HG02571 (cell line): ENCODE results near the gene NTM.

Experiments
- ATAC-seq: cut with Tn5 transposase; IDR thresholded peaks from one replicate; pipeline ENCODE4 v1.9.1; 2021; ENCODE audit warnings: mild to moderate bottlenecking, moderate library complexity; ENCODE audit not compliant: unreplicated experiment

The NTM gene

DNA sequence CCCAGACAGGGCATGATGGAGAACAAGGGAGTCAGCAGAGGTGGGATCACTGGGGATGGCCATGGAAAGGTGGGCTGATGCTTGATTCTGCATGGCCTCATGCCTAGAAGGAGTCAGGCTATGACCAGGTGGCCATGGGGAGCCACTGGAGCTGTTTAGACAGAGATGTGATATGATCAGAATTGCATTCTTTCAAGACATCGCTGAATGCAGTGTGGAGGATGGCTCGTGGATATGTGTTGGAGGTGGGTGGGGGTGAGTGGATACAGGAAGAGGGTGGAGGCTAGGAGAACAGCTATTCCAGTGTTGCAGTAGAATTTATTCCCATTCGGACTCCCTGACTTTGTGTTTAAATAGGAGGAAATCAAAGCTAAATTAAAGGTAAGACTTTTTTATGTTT lies 841.1 kb downstream of the NTM start:
- no peak for ATAC-seq

DNA sequence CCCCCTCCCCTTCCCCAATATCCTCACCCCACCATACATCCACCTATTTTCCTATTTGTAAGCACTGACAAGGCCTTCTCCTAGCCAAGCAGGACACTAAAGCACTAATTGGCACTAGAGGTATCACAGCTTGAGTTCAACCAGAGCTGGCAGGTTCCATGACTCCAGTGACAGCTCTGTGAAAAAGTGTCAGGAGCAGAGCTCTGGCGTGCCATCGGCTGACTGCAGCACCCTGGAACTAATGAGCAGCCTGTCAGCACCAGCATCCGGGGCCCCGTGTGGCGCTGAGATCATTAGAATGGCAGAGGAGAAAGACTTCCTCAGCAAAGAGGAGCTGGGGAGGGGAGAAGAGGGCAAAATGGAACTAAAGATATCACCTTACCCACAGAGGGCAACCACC lies 847.4 kb downstream of the NTM start:
- ATAC-seq: no peak

DNA sequence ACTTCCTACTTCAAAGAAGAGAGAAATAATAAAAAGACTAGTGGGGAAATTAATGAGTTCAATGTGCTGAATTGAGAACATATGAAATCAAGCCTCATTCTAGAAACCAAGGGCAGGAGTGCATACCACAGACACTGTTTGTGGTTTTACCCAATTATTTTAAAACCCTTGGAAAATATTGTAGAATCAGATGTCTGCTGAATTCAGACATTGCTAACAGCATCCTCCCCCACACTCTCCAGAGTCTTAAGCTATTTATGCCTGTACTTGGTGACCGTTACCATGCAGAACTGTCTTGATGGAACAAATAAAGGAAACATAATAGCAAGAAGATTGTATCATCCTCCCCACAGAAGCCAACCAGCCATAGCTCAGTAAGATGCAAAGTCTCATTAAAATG lies 850.1 kb downstream of the NTM start:
- ATAC-seq: no peak

DNA sequence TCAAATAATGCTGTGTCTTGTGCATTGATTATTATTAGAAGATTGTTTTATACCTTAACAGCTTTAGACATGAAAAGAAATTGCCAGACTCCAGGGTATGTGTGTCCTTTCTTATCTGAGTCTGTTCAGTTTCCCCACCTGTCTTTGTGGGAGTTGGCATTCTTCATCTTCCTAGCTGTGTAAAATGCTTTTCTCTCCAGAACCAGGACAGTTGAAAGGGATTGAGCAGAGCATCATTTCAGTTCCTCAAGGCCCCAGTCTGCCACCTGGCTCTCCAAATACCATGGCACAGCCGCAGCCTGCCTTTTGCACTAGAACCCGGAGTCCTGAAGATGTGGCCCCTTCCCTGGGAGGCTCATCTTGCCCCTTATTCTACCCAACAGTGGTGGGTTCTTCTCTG lies 851.9 kb downstream of the NTM start:
- no peak for ATAC-seq

DNA sequence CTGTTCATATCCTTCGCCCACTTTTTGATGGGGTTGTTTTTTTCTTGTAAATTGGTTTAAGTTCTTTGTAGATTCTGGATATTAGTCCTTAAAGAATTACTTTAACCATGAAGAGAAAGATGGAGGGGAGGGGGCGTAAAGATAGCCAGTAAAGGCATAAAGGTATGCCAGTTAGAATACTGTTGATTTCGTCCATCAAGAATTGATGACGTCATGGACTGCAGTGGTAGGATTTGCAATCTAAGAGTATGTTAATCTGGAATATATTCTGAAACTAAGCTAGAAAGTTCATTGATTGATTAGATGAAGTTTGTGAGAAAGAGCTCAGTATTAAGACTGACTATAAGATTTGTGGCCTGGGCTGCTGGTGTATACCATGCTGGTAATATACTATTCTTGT lies 856.1 kb downstream of the NTM start:
- ATAC-seq: no peak

DNA sequence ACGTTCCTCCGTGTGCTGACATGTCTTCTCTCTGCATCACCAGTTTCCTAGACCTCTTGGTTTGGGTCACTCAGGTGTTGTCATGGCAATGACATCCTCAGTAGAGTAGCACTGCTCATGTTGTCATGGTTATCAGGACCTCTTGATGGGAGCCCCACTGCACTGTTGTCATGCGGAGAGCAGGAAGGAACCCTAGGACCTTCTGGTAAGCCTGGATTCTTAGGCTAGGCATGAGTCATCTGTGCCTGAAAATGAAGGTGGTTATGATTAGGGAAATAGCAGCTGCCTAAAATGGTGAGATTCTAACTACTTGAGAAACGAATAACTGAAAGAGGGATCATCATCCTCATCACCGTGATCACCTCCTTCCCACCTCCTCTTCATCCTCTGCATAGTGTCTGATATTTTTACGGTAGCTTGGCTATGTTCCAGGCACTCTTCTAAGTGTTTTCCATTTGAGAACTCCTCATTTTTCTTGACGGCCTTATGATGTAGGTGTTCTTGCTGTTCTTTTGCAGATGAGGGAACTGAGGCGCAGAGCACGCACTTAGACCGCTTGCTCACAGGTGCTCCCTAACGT lies 858.4 kb downstream of the NTM start:
- ATAC-seq: no peak

DNA sequence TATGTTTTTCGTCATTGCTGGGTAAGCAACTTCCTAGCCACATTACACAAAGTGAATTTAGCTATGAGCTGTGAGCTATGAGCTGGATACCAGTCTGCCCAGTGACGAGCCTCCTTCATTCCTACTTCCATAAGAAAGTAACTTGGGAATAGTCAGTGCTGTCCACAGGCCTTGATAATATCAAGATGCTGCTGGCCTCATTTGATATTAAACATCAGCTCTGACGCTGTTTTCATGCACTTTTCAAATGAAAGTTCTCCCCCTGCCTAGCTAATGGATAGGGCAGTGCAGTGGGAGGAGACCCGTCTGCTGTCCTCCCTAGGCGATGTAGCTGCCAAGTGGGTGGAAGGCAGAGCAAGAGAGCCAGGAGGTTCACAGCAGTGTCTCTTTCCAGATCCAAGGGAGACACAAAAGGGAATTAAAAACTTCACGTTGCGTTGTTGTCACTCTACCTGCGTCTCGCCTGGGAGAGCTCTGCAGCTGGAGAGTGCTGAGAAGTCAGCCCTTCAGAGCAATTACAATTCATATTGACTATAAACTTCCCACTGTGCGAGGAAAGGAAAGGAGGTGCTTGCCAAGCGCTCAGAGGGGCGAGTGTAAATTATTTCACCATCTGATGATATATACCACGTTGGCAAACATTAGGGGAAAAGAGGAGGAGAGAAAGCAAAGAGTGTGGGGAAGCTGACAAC lies 861.4 kb downstream of the NTM start:
- no peak for ATAC-seq

DNA sequence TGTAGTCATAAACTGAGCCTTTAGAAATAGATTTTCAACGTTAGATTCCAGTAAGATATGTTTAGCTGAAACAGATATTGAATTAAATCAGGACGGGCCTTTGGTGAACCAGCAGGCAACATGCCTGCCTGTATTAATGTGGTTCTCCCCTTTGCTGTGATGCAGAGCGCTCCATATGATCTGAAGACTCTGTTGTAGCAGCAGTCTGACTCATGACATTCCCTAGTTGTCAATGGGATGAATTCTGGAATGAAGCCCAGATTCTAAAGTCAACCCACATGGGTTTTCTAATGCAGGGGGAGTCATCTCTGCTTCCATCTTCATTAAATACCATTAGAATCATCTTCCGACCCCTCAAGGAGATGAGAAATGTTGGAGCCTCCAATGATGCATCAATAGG lies 864.5 kb downstream of the NTM start:
- no peak for ATAC-seq

DNA sequence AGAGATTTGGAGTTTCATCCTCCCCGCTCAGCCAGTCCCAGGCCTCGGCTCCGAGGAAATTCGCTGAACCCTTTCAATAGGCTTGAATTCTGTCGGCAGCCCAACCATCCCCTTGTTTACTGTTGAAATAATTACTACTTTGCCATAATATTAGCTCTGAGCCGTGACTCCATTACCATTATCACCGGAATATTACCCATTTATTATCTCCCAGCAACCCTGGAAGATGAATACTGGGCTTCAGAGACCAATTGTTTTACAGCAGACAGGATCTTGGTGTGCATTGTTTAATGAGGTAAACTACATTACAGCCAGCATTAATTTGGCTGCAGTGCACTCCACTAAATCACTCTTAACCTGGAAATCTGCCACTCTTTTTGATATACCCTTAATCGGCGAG lies 867.4 kb downstream of the NTM start:
- no peak for ATAC-seq

DNA sequence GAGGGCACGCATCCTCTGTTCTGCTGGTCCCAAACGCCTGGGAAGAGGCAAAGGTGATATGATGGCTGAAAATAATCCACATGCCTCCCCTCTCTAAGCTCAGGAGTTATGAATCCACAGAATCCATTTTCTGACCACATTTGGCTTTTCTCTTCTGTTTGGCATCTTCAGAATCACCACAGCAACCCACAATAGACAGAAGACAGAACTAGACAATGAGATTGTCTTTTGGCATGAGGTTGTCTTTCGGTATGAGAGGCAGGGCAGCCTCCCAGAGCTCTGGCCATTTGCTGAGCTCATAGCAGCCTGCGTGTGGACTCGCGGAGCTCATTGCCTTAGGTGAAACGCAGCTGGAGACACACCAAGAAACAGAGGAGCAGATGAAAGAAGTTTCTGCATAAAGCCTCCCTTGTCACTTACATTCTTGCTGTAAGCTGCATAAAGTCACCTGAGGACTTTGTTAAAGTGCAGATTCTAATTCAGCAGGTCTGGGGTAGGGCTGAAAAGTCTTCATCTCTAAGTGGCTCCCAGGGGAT lies 868.0 kb downstream of the NTM start:
- no peak for ATAC-seq

DNA sequence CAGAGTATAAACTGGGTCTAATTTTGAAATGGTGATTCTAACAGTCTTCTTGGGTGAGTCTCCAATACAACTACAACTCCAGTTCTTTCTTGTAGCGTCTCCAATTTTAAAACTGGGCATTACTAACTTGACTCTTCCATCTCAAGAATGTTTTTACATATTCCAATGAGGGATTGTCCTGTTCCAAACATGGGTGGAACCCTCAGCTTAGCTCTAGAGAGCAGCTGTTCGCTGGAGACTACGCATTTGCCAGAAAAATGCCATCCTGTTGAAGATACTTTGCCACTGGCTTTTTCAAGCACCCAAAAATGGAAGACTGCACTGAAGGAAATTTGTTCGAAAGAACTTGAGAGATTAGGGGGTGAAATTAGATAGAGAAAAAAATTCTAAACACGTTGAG lies 870.0 kb downstream of the NTM start:
- ATAC-seq: no peak

DNA sequence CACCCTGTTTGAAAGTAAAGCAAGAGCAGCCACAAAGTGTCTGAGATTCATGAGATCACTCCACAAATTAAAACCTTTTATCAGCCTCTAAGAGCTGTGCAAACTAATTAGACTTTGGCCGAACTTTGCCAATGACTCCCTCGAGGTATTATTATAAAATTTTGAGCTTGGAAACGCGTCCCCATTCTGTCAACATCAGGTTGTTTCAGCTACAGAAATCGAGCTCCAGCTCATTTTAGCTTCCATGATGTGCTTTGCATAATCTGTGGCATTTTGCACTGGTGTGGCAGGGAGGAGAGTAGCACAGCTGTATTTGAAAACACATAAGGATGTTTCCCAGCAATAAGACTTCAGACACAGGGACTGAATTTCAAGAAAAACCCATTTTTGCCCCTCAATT lies 872.2 kb downstream of the NTM start:
- no peak for ATAC-seq

DNA sequence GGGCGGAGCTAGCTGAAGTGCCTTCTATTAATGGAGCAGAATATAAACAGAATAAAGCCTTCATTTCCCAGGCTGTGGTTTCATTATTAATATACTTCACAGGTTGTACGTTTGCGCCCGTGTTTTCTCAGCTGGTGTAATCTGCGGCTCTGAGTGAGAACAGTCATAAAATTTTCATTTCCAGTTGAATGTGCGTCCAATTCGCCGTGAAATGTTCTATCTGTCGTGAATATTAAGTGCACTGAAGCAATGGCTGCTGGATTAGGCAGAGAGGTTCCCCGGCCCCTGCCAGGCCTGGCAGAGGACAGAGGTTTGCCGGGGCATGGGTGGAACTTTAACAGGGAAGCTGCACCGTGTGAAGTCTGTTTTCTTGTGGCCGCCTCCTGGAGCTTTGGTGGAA lies 874.4 kb downstream of the NTM start:
- ATAC-seq: no peak

DNA sequence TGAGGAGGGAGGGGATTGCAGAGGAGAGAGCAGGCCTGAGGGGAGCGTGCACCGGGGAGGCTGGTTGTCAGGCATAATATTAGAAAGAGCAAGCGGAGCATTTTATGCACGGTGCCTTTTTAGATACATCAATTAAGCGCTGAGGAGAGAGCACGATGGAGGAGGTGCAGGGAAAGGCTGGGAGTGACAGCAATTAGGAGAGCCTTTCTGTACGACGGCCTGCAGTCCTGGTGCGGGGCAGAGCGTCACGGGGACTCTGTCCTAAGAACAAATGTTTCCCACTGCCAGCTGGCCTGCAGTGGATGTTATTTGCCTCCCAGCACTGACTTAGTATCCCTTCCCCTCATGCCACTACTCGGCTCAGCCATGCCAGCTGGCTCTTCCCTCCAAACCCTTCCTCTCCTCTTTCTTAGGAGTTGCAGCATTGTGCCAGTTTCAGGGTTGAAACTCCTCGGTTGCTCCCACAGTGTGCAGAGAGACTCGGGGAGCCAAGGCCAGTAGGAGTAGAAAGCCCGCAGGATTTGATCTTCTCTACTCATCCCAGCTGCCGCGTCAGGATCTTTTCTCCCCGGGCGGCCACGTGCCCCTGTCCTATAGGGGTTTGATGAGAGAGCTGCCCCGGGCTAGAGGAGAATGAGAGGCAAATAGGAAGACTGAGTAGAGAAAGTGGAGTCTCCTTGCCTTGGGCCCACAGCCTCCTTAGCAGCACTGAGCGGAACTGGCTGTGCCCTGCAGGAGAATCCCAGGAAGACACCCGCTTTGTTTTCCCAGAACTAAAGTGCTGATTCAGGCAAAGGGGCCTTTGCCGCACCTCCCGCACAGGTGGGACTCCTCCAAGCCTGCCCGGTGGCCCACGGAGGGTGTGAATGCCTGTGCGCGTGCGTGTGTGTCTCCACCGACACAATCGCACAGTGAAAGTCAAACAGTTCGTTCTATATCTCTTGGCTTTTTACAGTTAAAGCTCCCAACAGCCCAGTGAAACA lies 875.3 kb downstream of the NTM start:
- no peak for ATAC-seq

DNA sequence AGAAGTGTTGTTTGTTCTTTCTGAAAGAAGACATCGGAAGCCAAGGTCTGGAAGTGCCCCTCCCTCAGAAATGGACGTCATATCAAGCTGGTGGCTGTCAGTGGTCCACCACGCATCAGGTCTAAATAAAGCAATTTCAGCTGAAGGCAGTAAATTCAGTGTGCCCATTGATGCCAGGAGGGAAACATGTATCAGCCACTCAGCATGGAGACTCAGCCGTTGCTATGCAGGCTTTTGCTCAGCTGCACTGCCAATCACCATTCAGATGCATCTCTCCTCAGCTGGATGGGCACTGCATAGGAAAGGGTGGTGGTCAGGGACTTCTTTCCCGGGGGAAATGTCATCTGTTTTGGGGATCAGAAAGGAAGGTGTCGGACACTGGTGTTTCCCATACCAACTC lies 878.2 kb downstream of the NTM start:
- ATAC-seq: no peak

DNA sequence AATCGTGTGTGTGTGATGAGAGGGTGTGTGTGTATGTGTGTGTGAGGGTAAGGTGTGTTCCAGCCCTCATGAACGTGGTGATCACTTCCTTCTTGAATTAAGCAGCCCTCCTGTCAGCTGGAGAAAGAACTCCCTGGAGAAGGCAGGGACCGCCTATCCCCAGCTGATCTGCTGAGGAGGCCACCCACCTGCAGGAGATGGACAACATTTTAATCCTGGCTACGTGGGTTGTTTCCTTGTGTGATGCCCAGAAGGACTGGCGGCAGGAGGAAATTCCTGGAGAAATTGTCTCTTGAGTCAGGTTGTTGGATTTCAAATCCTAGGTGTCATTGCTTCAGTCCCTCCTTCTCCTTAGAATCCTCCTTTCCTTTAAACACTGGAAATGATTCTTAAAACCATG lies 878.8 kb downstream of the NTM start:
- no peak for ATAC-seq

DNA sequence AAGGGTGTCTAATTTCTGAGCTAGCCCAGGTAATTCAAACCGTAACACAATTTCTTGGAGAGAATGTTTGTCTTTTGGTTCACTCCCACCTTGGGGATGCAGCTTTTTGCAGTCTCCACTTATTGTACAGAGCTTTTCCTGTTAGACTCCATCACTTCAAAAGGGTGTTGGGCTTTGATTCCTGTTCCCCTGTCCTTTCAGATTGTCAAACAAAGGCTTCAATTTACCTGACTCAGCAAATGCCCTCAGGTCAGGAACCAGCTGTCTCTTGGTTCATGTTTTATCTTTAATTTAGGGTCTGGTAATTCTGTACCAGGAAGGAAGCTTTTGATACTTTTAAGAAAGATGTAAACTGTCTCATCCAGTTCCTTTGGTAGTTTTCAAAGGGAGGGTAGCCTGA lies 880.6 kb downstream of the NTM start:
- no peak for ATAC-seq

DNA sequence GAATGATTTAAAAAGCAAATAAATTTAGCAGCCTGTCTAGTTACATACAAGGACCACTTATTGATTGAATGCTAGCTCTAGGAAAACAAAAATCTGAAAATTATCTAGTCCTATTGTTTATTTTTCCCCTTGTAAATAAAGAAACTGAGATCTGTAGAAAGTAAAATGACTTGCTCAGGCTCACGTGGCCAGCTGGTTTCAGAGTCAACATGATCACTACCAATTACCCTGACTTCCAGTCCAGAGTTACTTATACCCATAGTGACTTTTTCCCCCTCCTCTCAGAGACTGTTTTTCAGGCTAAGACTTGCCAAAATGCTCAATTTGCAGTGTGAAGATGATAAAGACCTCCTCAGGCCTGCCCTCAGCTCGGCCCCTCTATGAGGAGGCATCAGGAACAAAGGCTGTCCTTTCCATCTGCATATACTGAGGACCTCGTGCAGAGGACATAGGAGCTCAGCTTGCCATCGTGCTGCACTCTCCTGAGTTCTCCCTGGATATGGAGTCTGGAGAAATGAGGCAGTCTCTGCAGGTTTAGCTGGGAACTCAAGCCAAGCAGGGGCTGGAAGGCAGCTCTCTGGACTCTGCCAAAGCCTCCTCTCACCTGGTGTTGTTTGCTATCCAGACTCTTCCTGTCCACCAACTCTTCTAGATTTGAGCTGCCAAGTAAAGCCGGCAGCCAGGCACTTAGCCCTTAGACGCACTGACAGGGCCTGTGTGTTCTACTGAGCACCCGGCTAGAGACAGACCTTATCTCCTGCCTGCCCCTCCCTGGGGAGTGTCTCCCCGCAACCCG lies 883.3 kb downstream of the NTM start:
- ATAC-seq: no peak

DNA sequence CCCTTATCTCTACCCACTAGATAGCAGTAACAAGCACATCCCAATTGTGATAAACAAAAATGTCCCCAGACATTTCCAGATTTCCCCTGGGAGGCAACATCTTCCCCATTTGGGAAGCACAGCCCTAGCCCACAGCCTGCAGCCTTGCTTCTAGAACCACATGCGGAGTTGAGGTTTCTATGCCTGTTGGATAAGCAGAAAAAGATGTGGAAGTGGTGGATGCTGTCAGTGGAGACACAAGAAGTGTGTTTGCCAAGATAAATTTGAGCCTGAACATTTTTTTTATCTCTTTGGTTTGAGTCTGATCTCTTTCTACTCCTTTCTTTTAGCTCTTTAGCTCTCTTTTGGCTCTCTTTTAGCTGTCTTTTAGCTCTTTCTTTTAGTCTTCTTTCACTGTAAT lies 884.5 kb downstream of the NTM start:
- no peak for ATAC-seq

DNA sequence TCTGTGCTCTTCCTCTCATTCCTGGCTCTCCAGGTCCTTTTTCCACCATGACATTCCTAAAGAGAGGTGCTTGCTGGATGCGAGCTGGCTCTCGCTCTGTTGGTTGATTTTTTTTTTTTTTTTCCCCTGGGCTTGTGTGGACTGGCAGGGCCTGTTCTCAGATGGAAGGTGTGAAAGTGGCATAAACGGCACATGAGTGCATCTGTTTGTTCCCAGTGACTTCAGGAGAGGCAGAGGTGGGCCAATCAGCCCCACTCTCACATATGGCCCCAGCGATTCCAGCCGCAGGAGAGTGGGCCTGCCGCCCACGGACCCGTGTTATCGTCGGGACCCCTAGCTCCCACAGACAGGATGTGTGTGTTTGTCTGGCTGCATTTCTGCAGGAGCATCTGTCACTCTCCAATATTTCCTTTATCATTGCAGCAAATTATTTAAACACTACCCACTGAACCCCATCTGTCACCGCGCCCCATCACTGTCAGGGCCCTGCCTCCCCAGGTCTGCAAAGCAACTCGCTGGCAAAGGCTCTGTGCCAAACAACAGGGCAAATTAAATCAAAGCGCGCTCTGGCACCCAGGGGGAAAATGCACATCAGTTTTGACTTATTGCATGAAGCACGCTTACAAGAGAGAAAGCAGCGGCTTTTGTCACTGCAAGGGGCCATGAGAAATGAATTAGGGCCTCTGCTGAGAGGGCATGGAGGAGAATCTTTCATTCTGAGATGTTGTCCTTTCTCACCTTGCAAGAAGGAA lies 886.3 kb downstream of the NTM start:
- ATAC-seq: no peak
